WI38 (cell line): Measurements from ENCODE around the gene PTTG1IP2.

Experiments
- H3K4me3 ChIP-seq: 2 replicates; pipeline ENCODE4 v1.5.1; 2011; ENCODE audit warnings: low read depth, mild to moderate bottlenecking, control low read depth, low read length
- TF ChIP-seq, protein P1 (sequence below): IDR thresholded peaks from 2 replicates; pipeline ENCODE4 v1.5.1; 2012; ENCODE audit warnings: low read depth, mild to moderate bottlenecking, control low read depth, low read length

The PTTG1IP2 gene

DNA sequence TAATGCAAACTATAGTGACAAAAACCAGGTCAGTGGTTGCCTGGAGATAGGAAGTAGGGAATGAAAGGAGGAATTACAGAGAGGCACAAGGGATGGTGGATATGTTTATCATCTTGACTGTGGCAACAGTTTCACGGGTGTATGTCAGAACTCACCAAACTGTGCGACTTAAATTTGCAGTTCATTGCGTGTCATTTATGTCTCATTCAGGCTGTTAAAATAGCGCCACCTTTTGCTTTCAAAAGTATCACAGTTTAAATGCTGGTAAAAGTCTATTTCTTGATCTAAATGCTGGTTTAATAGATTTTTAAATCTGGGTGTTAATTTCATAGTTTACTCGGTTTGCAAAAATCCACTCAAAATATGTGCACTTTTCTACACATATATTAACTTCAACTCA is 51.0 kb downstream of the PTTG1IP2 start:
- no peak overlapping the region for H3K4me3 ChIP-seq
- TF ChIP-seq, protein P1, sequence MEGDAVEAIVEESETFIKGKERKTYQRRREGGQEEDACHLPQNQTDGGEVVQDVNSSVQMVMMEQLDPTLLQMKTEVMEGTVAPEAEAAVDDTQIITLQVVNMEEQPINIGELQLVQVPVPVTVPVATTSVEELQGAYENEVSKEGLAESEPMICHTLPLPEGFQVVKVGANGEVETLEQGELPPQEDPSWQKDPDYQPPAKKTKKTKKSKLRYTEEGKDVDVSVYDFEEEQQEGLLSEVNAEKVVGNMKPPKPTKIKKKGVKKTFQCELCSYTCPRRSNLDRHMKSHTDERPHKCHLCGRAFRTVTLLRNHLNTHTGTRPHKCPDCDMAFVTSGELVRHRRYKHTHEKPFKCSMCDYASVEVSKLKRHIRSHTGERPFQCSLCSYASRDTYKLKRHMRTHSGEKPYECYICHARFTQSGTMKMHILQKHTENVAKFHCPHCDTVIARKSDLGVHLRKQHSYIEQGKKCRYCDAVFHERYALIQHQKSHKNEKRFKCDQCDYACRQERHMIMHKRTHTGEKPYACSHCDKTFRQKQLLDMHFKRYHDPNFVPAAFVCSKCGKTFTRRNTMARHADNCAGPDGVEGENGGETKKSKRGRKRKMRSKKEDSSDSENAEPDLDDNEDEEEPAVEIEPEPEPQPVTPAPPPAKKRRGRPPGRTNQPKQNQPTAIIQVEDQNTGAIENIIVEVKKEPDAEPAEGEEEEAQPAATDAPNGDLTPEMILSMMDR, result no peak

DNA sequence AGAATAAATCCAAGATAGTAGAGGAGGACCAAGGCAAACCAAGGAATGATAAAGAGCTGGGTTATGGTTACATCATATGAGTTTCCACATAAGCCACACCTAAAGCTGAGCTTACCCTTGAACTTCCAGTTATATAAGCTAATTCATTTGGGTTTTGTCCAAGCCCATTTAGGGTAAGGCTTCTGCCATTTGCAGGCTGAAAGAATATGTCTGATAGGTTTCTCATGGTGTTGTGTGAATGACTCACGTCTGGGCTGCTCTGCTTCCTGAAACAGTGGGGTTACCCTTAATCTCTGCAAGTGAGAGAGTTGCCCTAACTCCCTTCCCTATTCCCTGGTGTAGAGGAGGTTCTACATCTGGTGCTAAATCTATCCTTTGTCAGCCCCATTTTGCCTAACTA is 60.8 kb downstream of the PTTG1IP2 start:
- TF ChIP-seq, protein P1, result no peak
- H3K4me3 ChIP-seq, result no peak overlapping the region

DNA sequence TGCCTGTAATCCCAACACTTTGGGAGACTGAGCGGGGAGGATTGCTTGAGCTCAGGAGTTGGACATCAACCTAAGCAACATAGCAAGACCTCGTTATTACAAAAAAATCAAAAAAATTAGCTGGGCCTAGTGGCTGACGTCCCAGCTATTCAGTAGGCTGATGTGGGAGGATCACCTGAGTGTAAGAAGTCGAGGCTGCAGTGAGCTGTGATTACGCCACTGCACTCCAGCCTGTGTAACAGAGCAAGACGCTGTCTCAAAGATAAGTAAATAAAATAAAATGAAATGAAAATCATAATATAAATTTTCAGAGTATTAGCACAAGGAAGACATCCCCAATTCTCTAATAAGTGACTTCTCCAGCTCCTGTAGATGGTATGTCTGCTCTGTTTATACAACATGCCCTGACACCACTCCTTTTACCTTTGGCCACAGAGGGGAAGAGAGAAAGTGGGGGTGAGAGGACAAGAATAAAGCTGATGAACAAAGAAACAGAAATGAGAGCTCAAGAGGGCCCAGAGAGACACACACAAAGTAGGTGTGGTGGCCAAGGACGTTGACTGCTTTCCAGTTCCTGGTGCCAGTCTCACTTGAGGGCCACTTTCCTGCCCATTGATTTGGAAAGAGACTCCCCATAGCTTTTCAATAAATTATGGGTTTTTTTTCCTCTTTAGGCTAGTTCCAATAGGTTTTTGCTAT is 62.9 kb downstream of the PTTG1IP2 start:
- TF ChIP-seq, protein P1, result no peak
- no peak overlapping the region for H3K4me3 ChIP-seq

DNA sequence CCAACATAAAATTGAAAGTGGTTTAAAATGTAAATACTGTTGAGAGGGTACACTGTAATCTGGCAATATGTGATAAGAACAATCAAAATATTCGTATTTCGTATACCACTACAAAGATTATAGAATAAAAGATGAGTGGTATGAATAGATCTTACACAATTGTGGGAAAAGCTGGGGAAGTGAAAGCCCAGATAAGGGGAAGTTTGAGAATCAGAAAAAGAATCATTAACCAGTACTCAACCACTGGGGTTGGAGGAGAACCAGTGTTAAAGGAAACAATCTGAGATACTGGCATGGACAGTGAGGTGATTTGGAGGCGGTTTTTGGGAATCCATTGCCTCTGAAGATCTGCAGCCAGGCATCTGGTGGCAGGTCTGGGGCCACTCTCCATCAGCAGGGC is 67.0 kb downstream of the PTTG1IP2 start:
- TF ChIP-seq, protein P1, result no peak

DNA sequence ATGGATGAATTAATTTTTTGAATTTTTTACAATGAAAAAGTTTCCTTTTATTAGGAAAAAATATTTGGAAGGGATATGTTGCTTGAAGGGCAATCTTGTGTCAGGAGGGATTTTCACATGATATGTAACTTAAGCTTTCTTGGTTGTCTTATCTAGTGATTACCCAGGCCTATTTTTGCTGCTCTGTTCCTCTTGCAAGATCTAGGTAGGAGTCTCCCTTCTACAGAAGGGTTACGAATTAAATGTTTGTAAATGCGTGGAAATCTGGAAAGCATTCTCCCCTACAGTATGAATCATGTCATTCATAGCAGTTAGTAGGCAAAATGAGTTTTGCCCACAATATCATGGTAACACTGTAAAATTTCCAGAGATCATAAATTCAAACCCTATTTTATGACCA is 69.0 kb downstream of the PTTG1IP2 start:
- no peak overlapping the region for H3K4me3 ChIP-seq
- TF ChIP-seq, protein P1, result no peak

More for the DNA sequence above, 67.0 kb downstream of the PTTG1IP2 start:
- H3K4me3 ChIP-seq, result no peak overlapping the region

DNA sequence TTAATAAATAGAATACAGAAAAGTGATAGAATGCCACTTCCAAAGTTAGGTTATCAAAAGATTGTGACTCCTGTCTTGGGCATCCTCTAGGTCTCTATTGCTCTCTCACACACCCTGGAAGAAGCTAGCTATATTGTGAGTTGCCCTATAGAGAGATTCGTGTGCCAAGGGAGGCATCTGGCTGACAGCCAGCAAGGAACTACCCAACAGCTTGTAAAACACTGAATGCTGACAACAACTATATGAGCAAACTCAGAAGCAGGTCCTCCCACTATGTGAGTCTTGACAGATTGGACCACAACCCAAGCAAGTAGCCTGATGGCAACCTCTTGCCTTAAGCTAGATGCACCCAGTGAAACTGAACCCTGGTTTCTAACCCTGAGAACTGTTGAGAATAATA is 71.0 kb downstream of the PTTG1IP2 start:
- H3K4me3 ChIP-seq, result no peak overlapping the region
- TF ChIP-seq, protein P1, result no peak

DNA sequence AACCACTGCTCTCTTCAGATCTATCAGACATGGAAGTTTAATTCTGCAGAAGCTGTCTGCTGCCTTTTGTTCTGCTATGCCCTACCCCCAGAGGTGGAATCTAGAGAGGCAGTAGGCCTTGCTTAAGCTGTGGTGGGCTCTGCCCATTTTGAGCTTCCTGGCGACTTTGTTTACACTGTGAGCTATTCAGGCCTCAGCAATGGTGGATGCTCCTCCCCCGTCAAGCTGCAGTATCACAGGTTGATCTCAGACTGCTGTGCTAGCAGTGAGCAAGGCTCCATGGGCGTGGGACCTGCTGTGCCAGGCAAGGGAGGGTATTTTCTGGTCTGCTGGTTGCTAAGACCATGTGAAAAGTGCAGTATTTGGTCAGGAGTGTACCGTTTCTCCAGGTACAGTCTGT is 81.6 kb downstream of the PTTG1IP2 start:
- TF ChIP-seq, protein P1, result no peak
- no peak overlapping the region for H3K4me3 ChIP-seq
